Measurements from ENCODE around the gene BID.

The BID gene

GRCh38 chr22:17822087-17822486 lies 47.8 kb upstream of the BID start:
- Histone ChIP-seq H3K4me3 (ENCODE audit: low read length) (no peak overlapping the region), H3K79me2 (ENCODE audit: control insufficient read depth, low read length) (no peaks in the 10 kb centered on the region), H3F3A (ENCODE audit: control insufficient read depth, insufficient read depth) (no peaks in the 10 kb centered on the region), H3K9me2 (replicated peaks; ENCODE audit: control insufficient read depth, low read length) (no peaks in the 10 kb centered on the region), H4K20me1 (ENCODE audit: control insufficient read depth, insufficient read depth, low read depth, low read length) (no peaks in the 10 kb centered on the region), H3K36me3 (ENCODE audit: control insufficient read depth, low read length) (peaks cover 18% of the 10 kb centered on the region), H3K27me3 (ENCODE audit: control insufficient read depth, low read length) (no peaks in the 10 kb centered on the region), H3K4me1 (ENCODE audit: control insufficient read depth, low read length) (no peaks in the 10 kb centered on the region), H3K27ac (ENCODE audit: low read depth, low read length) (no peak overlapping the region), H3K9me3 (ENCODE audit: control insufficient read depth, insufficient read depth, low read length) (no peaks in the 10 kb centered on the region), H3K4me2 (ENCODE audit: low read length) (no peak overlapping the region)
- no peak for TF ChIP-seq EZH2phosphoT487 (IDR thresholded peaks at IDR 0.05; ENCODE audit: borderline replicate concordance, low read length)
- no peak for TF ChIP-seq CTCF (IDR thresholded peaks at IDR 0.05; ENCODE audit: low read depth, low read length, poor library complexity, severe bottlenecking)

- no peak for TF ChIP-seq CTCF (IDR thresholded peaks at IDR 0.05; ENCODE audit: low read depth, low read length, poor library complexity, severe bottlenecking)
- no peak for TF ChIP-seq EZH2phosphoT487 (IDR thresholded peaks at IDR 0.05; ENCODE audit: borderline replicate concordance, low read length)
- Histone ChIP-seq H3K4me2 (ENCODE audit: low read length) (no peak overlapping the region), H3F3A (ENCODE audit: control insufficient read depth, insufficient read depth) (no peaks in the 10 kb centered on the region), H3K36me3 (ENCODE audit: control insufficient read depth, low read length) (peaks cover 24% of the 10 kb centered on the region), H3K27me3 (ENCODE audit: control insufficient read depth, low read length) (no peaks in the 10 kb centered on the region), H3K27ac (ENCODE audit: low read depth, low read length) (no peak overlapping the region), H3K9me3 (ENCODE audit: control insufficient read depth, insufficient read depth, low read length) (no peaks in the 10 kb centered on the region), H3K79me2 (ENCODE audit: control insufficient read depth, low read length) (no peaks in the 10 kb centered on the region), H3K9me2 (replicated peaks; ENCODE audit: control insufficient read depth, low read length) (no peaks in the 10 kb centered on the region), H3K4me1 (ENCODE audit: control insufficient read depth, low read length) (no peaks in the 10 kb centered on the region), H4K20me1 (ENCODE audit: control insufficient read depth, insufficient read depth, low read depth, low read length) (no peaks in the 10 kb centered on the region), H3K4me3 (ENCODE audit: low read length) (no peak overlapping the region)
Observed at GRCh38 chr22:17820879-17821439, 46.7 kb upstream of the BID start.

- H3K79me2 ChIP-seq (ENCODE audit: control insufficient read depth, low read length) = no peaks in the 10 kb centered on the region
- H3K4me3 ChIP-seq (ENCODE audit: low read length) = no peak overlapping the region
- H3K27me3 ChIP-seq (ENCODE audit: control insufficient read depth, low read length) = no peaks in the 10 kb centered on the region
- H3K36me3 ChIP-seq (ENCODE audit: control insufficient read depth, low read length) = peaks cover 28% of the 10 kb centered on the region
- H3K4me2 ChIP-seq (ENCODE audit: low read length) = no peak overlapping the region
- H3K9me3 ChIP-seq (ENCODE audit: control insufficient read depth, insufficient read depth, low read length) = no peaks in the 10 kb centered on the region
- H3K27ac ChIP-seq (ENCODE audit: low read depth, low read length) = no peak overlapping the region
- H3K4me1 ChIP-seq (ENCODE audit: control insufficient read depth, low read length) = no peaks in the 10 kb centered on the region
- H3K9me2 ChIP-seq (replicated peaks; ENCODE audit: control insufficient read depth, low read length) = no peaks in the 10 kb centered on the region
- TF ChIP-seq CTCF (IDR thresholded peaks at IDR 0.05; ENCODE audit: low read depth, low read length, poor library complexity, severe bottlenecking) (no peak), EZH2phosphoT487 (IDR thresholded peaks at IDR 0.05; ENCODE audit: borderline replicate concordance, low read length) (no peak)
- no peaks in the 10 kb centered on the region for H4K20me1 ChIP-seq (ENCODE audit: control insufficient read depth, insufficient read depth, low read depth, low read length)
- no peaks in the 10 kb centered on the region for H3F3A ChIP-seq (ENCODE audit: control insufficient read depth, insufficient read depth)
Observed at GRCh38 chr22:17818649-17819048, 44.4 kb upstream of the BID start.

Data from DOHH2 (cell line).